ENCODE data around the gene ANKRD35.

GRCh38 chr1:145857170-145857569, 28.5 kb downstream of the ANKRD35 start:
- no peak for TF ChIP-seq POLR2G (IDR thresholded peaks at IDR 0.05; ENCODE audit: low read depth, low read length)
- TF ChIP-seq, protein P1, sequence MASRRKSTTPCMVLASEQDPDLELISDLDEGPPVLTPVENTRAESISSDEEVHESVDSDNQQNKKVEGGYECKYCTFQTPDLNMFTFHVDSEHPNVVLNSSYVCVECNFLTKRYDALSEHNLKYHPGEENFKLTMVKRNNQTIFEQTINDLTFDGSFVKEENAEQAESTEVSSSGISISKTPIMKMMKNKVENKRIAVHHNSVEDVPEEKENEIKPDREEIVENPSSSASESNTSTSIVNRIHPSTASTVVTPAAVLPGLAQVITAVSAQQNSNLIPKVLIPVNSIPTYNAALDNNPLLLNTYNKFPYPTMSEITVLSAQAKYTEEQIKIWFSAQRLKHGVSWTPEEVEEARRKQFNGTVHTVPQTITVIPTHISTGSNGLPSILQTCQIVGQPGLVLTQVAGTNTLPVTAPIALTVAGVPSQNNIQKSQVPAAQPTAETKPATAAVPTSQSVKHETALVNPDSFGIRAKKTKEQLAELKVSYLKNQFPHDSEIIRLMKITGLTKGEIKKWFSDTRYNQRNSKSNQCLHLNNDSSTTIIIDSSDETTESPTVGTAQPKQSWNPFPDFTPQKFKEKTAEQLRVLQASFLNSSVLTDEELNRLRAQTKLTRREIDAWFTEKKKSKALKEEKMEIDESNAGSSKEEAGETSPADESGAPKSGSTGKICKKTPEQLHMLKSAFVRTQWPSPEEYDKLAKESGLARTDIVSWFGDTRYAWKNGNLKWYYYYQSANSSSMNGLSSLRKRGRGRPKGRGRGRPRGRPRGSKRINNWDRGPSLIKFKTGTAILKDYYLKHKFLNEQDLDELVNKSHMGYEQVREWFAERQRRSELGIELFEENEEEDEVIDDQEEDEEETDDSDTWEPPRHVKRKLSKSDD (conservative IDR thresholded peaks at IDR 0.05; ENCODE audit: low read length) = no peak
- TF ChIP-seq SMARCC2 (IDR thresholded peaks at IDR 0.05; ENCODE audit: low read depth) = no peak
- no peak for TF ChIP-seq HDAC2 (IDR thresholded peaks at IDR 0.05)
